Keratinocyte (primary cell): ENCODE results near the gene TOLLIP. TPM values are rescaled to one million over a fixed set of nuclear protein-coding genes. Genes with fewer than 3 reads are reported as not detected.

Source experiments
- DNase-seq: peaks from one replicate; pipeline ENCODE4 v3.0.0-alpha.2; 2011; ENCODE audit warnings: low read depth, missing footprints, low spot score
- FAIRE-seq: peaks from 2 replicates; lab custom pipeline; 2011; peaks lifted over from hg19 to GRCh38; lab: Jason Lieb, UNC
- H2AFZ ChIP-seq: 2 replicates; pipeline ENCODE4 v1.6.0; 2012; ENCODE audit warnings: low read length, control low read depth, inconsistent platforms; ENCODE audit not compliant: control insufficient read depth
- H3K27ac ChIP-seq: 2 replicates; pipeline ENCODE4 v1.5.1; 2011; ENCODE audit warnings: low read length; ENCODE audit not compliant: control insufficient read depth, insufficient read depth
- H3K27me3 ChIP-seq: 3 replicates; pipeline ENCODE4 v1.6.0; 2011; ENCODE audit warnings: low read length; ENCODE audit not compliant: control insufficient read depth, insufficient read depth; ENCODE audit errors: extremely low read depth
- H3K36me3 ChIP-seq, 2 experiments: 2 replicates in 1 of 2; 3 replicates in 1 of 2; pipeline ENCODE4 v1.5.1; 2011; ENCODE audit warnings: low read length in 2 of 2, mild to moderate bottlenecking in 1 of 2; ENCODE audit not compliant: control insufficient read depth in 2 of 2, insufficient read depth in 2 of 2; ENCODE audit errors: extremely low read depth in 1 of 2
- H3K4me1 ChIP-seq: 3 replicates; pipeline ENCODE4 v1.5.1; 2011; ENCODE audit warnings: low read length; ENCODE audit not compliant: control insufficient read depth, insufficient read depth; ENCODE audit errors: extremely low read depth
- H3K4me2 ChIP-seq: 3 replicates; pipeline ENCODE4 v1.6.0; 2011; ENCODE audit warnings: low read depth, low read length; ENCODE audit not compliant: control insufficient read depth, insufficient read depth; ENCODE audit errors: extremely low read depth
- H3K4me3 ChIP-seq, 3 experiments: fragments of 200-600 bp in 1 of 3; sonication (generic) in 1 of 3; 2 replicates in 2 of 3; 3 replicates in 1 of 3; pipeline ENCODE4 v1.5.1; 2011 to 2016; ENCODE audit warnings: low read length in 3 of 3, mild to moderate bottlenecking in 3 of 3, control low read depth in 2 of 3, inconsistent platforms in 1 of 3, low read depth in 1 of 3, mixed read lengths in 1 of 3, mixed run types in 1 of 3, moderate library complexity in 1 of 3; ENCODE audit not compliant: control insufficient read depth in 2 of 3, insufficient read depth in 2 of 3; ENCODE audit errors: extremely low read depth in 1 of 3
- H3K79me2 ChIP-seq: 2 replicates; pipeline ENCODE4 v1.6.0; 2012; ENCODE audit warnings: low read length; ENCODE audit not compliant: control insufficient read depth, insufficient read depth
- H3K9ac ChIP-seq: 3 replicates; pipeline ENCODE4 v1.6.0; 2011; ENCODE audit warnings: low read length; ENCODE audit not compliant: control insufficient read depth, insufficient read depth; ENCODE audit errors: extremely low read depth
- H3K9me1 ChIP-seq: 3 replicates; pipeline ENCODE4 v1.6.0; 2011; ENCODE audit warnings: low read length; ENCODE audit not compliant: control insufficient read depth, insufficient read depth; ENCODE audit errors: extremely low read depth
- H3K9me3 ChIP-seq: 2 replicates; pipeline ENCODE4 v1.5.1; 2012; ENCODE audit warnings: low read depth, low read length; ENCODE audit not compliant: control insufficient read depth
- H4K20me1 ChIP-seq: 3 replicates; pipeline ENCODE4 v1.6.0; 2011; ENCODE audit warnings: low read length; ENCODE audit not compliant: control insufficient read depth, insufficient read depth; ENCODE audit errors: extremely low read depth
- EZH2 ChIP-seq: IDR thresholded peaks from one replicate; pipeline ENCODE4 v1.6.1; 2012; ENCODE audit warnings: inconsistent platforms, mild to moderate bottlenecking, low read length, moderate library complexity
- dilution Hi-C: fragments of 300-500 bp; cut with MboI; formaldehyde crosslinking; loops from one replicate; pipeline ENCODE4 v1.7.0; 2020; ENCODE audit warnings: low sequenced_read_pairs; ENCODE audit not compliant: extremely low pct_ligation_motif_present
- polyA plus RNA-seq, 5 experiments: library from polyadenylated mRNA; depleted of rRNA in 3 of 5; stranded (reverse) in 3 of 5; stranded (forward) in 1 of 5; unstranded in 1 of 5; fragments of >200 nt; gene quantifications; 1 replicate in 1 of 5; 2 replicates in 3 of 5; 3 replicates in 1 of 5; pipeline versions ENCODE4 v1.2.1 to v1.2.3, GENCODE V29; 2011 to 2012; ENCODE audit warnings: missing spikeins in 2 of 5, low read depth in 1 of 5, low replicate concordance in 1 of 5
- TF ChIP-seq, protein P1 (sequence below), 3 experiments: IDR thresholded peaks in 1 of 3; conservative IDR thresholded peaks in 1 of 3; optimal IDR thresholded peaks in 1 of 3; 2 replicates in 2 of 3; 3 replicates in 1 of 3; pipeline versions ENCODE3 to v1.5.1; 2011; ENCODE audit warnings: low read length in 3 of 3, mild to moderate bottlenecking in 3 of 3, moderate library complexity in 2 of 3, control low read depth in 1 of 3, inconsistent platforms in 1 of 3; ENCODE audit not compliant: insufficient read depth in 2 of 3; ENCODE audit errors: extremely low read depth in 1 of 3

Gene TOLLIP
- polyA plus RNA-seq, 1 donor (not counting 4 experiments of a cell fraction or from before 2014, with no cell fraction given), result 40.2 TPM

DNA sequence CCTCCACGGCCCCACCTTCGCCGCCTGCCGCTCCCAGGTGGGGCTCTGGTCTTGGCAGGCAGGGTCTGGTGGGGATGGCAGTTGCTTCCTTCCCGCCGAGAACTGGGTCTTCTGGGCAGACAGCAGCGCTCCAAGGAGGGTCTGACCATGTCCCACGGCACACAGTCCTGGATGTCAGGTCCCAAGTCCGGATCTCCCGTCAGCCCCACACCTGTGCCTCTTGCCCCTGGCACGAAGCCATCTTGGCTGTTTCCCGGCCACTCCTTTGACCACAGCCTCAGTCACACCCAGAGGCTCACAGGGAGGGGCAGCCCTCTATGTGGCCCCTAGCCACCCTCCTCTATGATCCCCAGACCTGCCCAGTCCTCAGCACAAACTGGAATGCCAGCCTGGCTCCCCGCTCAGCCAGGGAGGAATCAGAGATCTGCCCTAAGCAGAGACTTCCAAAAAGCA is 72.3 kb downstream of the TOLLIP start:
- no peak overlapping the region for H3K4me2 ChIP-seq
- no peaks in the 10 kb centered on the region for H3K79me2 ChIP-seq
- TF ChIP-seq EZH2, result no peak
- TF ChIP-seq, protein P1, sequence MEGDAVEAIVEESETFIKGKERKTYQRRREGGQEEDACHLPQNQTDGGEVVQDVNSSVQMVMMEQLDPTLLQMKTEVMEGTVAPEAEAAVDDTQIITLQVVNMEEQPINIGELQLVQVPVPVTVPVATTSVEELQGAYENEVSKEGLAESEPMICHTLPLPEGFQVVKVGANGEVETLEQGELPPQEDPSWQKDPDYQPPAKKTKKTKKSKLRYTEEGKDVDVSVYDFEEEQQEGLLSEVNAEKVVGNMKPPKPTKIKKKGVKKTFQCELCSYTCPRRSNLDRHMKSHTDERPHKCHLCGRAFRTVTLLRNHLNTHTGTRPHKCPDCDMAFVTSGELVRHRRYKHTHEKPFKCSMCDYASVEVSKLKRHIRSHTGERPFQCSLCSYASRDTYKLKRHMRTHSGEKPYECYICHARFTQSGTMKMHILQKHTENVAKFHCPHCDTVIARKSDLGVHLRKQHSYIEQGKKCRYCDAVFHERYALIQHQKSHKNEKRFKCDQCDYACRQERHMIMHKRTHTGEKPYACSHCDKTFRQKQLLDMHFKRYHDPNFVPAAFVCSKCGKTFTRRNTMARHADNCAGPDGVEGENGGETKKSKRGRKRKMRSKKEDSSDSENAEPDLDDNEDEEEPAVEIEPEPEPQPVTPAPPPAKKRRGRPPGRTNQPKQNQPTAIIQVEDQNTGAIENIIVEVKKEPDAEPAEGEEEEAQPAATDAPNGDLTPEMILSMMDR (optimal IDR thresholded peaks at IDR 0.05 in 1 of 3, IDR thresholded peaks at IDR 0.05 in 1 of 3, conservative IDR thresholded peaks at IDR 0.05 in 1 of 3; ENCODE audit: extremely low read depth in 1 of 3, insufficient read depth in 2 of 3, low read length in 3 of 3), result no peak
- H3K9ac ChIP-seq, result no peak overlapping the region
- FAIRE-seq, result no peak
- peaks cover 8% of the 10 kb centered on the region for H3K27me3 ChIP-seq
- peaks cover 5% of the 10 kb centered on the region for H3K9me3 ChIP-seq
- H3K27ac ChIP-seq, result no peak overlapping the region
- no peaks in the 10 kb centered on the region for H3K9me1 ChIP-seq
- dilution Hi-C loops, result no loop called here
- DNase-seq, result no peak
- H3K4me3 ChIP-seq, result no peak overlapping the region
- no peak overlapping the region for H2AFZ ChIP-seq
- no peaks in the 10 kb centered on the region for H3K36me3 ChIP-seq
- H3K4me1 ChIP-seq, result no peaks in the 10 kb centered on the region
- H4K20me1 ChIP-seq, result no peaks in the 10 kb centered on the region

DNA sequence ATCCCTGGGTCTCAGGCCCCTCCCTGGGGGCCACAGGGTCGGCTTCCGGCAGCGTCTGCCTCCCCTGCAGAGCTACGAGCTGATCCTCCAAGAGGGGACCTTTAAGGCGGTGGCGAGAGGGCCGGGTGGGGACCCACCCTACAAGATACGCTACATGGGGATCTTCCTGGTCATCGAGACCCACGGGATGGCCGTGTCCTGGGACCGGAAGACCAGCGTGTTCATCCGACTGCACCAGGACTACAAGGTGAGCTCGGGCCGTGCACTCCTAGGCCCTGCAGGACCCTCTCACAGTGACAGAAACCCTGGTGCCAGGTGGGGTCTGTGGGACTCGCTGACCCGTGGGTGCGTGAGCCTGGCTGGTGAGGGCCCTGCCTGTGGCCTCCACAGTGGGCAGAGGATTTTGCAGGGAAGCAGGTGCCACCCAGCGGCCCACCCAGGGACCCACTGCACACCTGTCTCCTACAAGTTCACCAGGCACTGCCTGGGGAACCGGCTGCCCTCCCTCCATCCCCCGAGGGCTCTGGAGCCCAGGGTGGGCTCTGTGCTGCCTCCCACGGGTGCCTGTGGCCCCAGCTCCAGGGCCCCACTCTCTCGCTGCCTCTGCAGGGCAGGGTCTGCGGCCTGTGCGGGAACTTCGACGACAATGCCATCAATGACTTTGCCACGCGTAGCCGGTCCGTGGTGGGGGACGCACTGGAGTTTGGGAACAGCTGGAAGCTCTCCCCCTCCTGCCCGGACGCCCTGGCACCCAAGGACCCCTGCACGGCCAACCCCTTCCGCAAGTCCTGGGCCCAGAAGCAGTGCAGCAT is 72.9 kb downstream of the TOLLIP start:
- no peaks in the 10 kb centered on the region for H3K9me1 ChIP-seq
- H3K4me3 ChIP-seq, result no peak overlapping the region
- no peaks in the 10 kb centered on the region for H3K4me1 ChIP-seq
- no peak overlapping the region for H3K4me2 ChIP-seq
- peaks cover 13% of the 10 kb centered on the region for H3K27me3 ChIP-seq
- H3K9me3 ChIP-seq, result peaks cover 5% of the 10 kb centered on the region
- dilution Hi-C loops, result no loop called here
- TF ChIP-seq EZH2, result no peak
- TF ChIP-seq, protein P1 (optimal IDR thresholded peaks at IDR 0.05 in 1 of 3, IDR thresholded peaks at IDR 0.05 in 1 of 3, conservative IDR thresholded peaks at IDR 0.05 in 1 of 3; ENCODE audit: extremely low read depth in 1 of 3, insufficient read depth in 2 of 3, low read length in 3 of 3), result no peak
- H3K79me2 ChIP-seq, result no peaks in the 10 kb centered on the region
- H3K36me3 ChIP-seq, result no peaks in the 10 kb centered on the region
- DNase-seq (no peak), FAIRE-seq (no peak)
- H2AFZ ChIP-seq, result no peak overlapping the region
- H3K27ac ChIP-seq, result no peak overlapping the region
- no peak overlapping the region for H3K9ac ChIP-seq
- no peaks in the 10 kb centered on the region for H4K20me1 ChIP-seq
